GM12873 (cell line): ENCODE results near the gene CCNI2.

Experiments
- CTCF ChIP-seq: IDR thresholded peaks from 2 replicates; pipeline ENCODE4 v1.5.1; 2012; ENCODE audit warnings: low read depth, mild to moderate bottlenecking, moderate library complexity, low read length, control low read depth; ENCODE audit not compliant: insufficient read depth; ENCODE audit errors: missing control alignments

The CCNI2 gene

GRCh38 chr5:132788990-132789886 lies 42.0 kb downstream of the CCNI2 start:
- TF ChIP-seq CTCF: no peak

- no peak for TF ChIP-seq CTCF
Measured at GRCh38 chr5:132790201-132790865, 43.1 kb downstream of the CCNI2 start.

- TF ChIP-seq CTCF: no peak
Measured at GRCh38 chr5:132791026-132791425, 43.8 kb downstream of the CCNI2 start.

- no peak for TF ChIP-seq CTCF
Measured at GRCh38 chr5:132797651-132798050, 50.4 kb downstream of the CCNI2 start.

- TF ChIP-seq CTCF: no peak
Measured at GRCh38 chr5:132799392-132799791, 52.2 kb downstream of the CCNI2 start.

GRCh38 chr5:132800545-132800944 lies 53.3 kb downstream of the CCNI2 start:
- no peak for TF ChIP-seq CTCF

GRCh38 chr5:132802044-132802684 lies 54.9 kb downstream of the CCNI2 start:
- TF ChIP-seq CTCF: peak; percentile 23
